Breast epithelium (tissue), 3 donors: Measurements from ENCODE around the gene EVX1.

ENCODE experiments used
- CTCF ChIP-seq, 3 donors: fragments of 450-650 bp; IDR thresholded peaks; one replicate each; pipeline ENCODE4 v1.5.1; 2016 to 2017; ENCODE audit warnings: antibody characterized with exemption in 3 of 3, mild to moderate bottlenecking in 3 of 3, moderate library complexity in 3 of 3
- POLR2A ChIP-seq: fragments of 450-650 bp; IDR thresholded peaks from one replicate; pipeline ENCODE4 v1.6.1; 2016; ENCODE audit warnings: antibody characterized with exemption, mild to moderate bottlenecking, moderate library complexity
- POLR2AphosphoS5 ChIP-seq, 3 donors: sonication (generic); formaldehyde crosslinking; IDR thresholded peaks; one replicate each; pipeline ENCODE4 v1.6.1; 2017; ENCODE audit warnings: antibody characterized with exemption in 3 of 3

GRCh38 chr7:27244488-27245123, 2.0 kb downstream of the EVX1 start:
- TF ChIP-seq CTCF (IDR thresholded peaks at IDR 0.05) (no peak), POLR2AphosphoS5 (IDR thresholded peaks at IDR 0.05) (no peak), POLR2A (no peak)
